Activated T-cell treated with anti-CD3 and anti-CD28 coated beads, Interleukin-2, amount 50 U/mL, for 24 hours (primary cell): ENCODE data around the gene GPRASP1.
"Not testable (repeated sequence)": the region's sequence is repeated elsewhere in the genome, so short reads cannot be mapped to it uniquely, and the experiment has no call there.

ENCODE experiments used
- DNase-seq: peaks from one replicate; pipeline ENCODE4 v3.0.0-alpha.2; 2020
- H3K27ac Mint-ChIP-seq: 2 replicates; pipeline ENCODE4 v1.8.0; 2020; ENCODE audit warnings: mild to moderate bottlenecking, mixed read lengths
- H3K27me3 Mint-ChIP-seq: 2 replicates; pipeline ENCODE4 v1.8.0; 2020; ENCODE audit warnings: mixed read lengths
- H3K36me3 Mint-ChIP-seq: 2 replicates; pipeline ENCODE4 v1.8.0; 2020; ENCODE audit warnings: low read depth, mixed read lengths
- H3K4me1 Mint-ChIP-seq: 2 replicates; pipeline ENCODE4 v1.8.0; 2020; ENCODE audit warnings: low read depth, mixed read lengths
- H3K4me3 Mint-ChIP-seq: 2 replicates; pipeline ENCODE4 v1.8.0; 2020; ENCODE audit warnings: mild to moderate bottlenecking, moderate library complexity, mixed read lengths
- H3K9me3 Mint-ChIP-seq: 2 replicates; pipeline ENCODE4 v1.8.0; 2020; ENCODE audit warnings: mixed read lengths

The GPRASP1 gene

GRCh38 chrX:102669526-102669925 lies 18.2 kb downstream of the GPRASP1 start:
- Mint-ChIP-seq H3K9me3 (peaks cover 11% of the 10 kb centered on the region), H3K36me3 (peaks cover 35% of the 10 kb centered on the region), H3K4me3 (no peak overlapping the region), H3K27ac (no peak overlapping the region), H3K4me1 (peaks cover 3% of the 10 kb centered on the region), H3K27me3 (peaks cover 6% of the 10 kb centered on the region)
- DNase-seq = no peak

DNA sequence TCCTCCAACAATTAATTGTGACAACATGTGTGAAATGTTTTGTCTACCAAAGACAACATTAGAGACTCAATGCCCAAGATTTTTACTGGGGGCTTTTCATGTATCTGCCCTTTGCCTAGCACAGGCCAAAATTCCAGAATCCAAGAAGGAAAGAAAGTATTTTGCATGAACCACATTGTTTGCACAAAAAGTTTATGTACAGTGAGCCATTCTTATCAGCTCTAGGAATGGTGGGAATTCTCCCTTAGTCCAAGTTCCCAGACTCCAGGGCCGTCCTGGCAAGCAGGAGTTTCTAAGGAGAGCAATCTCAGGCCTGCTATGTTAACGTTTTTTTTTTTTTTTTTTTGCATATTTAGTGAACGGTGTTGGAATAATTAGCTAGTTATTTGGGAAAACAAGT lies 21.6 kb downstream of the GPRASP1 start:
- DNase-seq = no peak
- H3K4me1 Mint-ChIP-seq = peaks cover 3% of the 10 kb centered on the region
- peaks cover 17% of the 10 kb centered on the region for H3K36me3 Mint-ChIP-seq
- no peak overlapping the region for H3K27ac Mint-ChIP-seq
- peaks cover 3% of the 10 kb centered on the region for H3K9me3 Mint-ChIP-seq
- H3K27me3 Mint-ChIP-seq = peaks cover 14% of the 10 kb centered on the region
- no peak overlapping the region for H3K4me3 Mint-ChIP-seq

DNA sequence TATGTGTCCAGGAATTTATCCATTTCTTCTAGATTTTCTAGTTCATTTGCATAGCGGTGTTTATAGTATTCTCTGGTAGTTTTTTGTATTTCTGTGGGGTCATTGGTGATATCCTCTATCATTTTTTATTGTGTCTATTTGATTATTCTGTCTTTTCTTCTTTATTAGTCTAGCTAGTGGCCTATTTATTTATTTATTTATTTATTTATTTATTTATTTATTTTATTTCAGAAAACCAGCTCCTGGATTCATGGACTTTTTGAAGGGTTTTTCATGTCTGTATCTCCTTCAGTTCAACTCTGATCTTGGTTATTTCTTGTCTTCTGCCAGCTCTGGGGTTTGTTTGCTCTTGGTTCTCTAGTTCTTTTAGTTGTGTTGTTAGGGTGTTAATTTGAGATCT lies 26.2 kb downstream of the GPRASP1 start:
- not testable (repeated sequence) for DNase-seq, H3K27ac Mint-ChIP-seq, H3K4me3 Mint-ChIP-seq, H3K9me3 Mint-ChIP-seq, H3K4me1 Mint-ChIP-seq
- Mint-ChIP-seq H3K36me3 (peaks cover 17% of the 10 kb centered on the region), H3K27me3 (peaks cover 20% of the 10 kb centered on the region)

- Mint-ChIP-seq H3K27me3 (peaks cover 21% of the 10 kb centered on the region), H3K27ac (no peak overlapping the region), H3K4me1 (no peaks in the 10 kb centered on the region), H3K4me3 (no peak overlapping the region), H3K9me3 (peaks cover 10% of the 10 kb centered on the region), H3K36me3 (peaks cover 21% of the 10 kb centered on the region)
- no peak for DNase-seq
Measured at GRCh38 chrX:102684772-102685520, 33.7 kb downstream of the GPRASP1 start.

DNA sequence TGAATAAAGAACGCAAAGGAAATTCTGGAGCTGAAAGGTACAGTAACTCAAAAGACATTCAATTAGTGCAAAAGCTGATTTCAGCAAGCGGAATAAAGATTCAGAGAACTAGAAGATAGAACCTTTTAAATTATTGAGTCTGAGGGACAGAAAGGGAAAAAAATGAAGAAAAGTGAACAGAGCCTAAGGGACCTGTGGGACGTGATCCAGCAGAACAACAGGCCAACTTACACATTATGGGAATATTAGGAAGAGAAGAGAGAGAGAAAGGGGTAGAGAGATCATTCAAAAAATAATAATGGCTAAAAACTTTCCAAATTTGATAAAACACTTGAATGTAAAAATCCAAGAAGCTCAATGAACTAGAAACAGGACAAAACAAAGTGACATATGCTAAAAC lies 43.5 kb downstream of the GPRASP1 start:
- Mint-ChIP-seq H3K9me3 (no peaks in the 10 kb centered on the region), H3K4me1 (no peaks in the 10 kb centered on the region), H3K27ac (no peak overlapping the region)

DNA sequence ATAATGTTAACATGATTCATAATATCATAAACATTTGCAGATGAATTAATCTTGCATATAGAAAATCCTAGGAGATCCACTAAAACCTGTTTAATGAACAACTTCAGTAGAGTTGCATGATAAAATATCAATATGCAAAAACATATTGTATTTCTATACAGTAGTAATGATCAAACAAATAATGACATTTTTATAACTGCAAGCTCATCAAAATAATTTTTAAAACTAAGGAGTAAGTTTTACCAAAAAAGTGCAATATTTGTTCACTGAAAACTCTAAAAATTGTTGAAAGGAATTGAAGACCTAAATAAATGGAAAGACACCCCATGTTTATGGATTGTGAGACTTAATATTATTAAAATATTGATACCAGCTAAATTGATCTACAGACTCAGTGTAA lies 45.0 kb downstream of the GPRASP1 start:
- peaks cover 19% of the 10 kb centered on the region for H3K27me3 Mint-ChIP-seq
- no peak for DNase-seq
- no peaks in the 10 kb centered on the region for H3K4me1 Mint-ChIP-seq
- no peak overlapping the region for H3K27ac Mint-ChIP-seq
- no peaks in the 10 kb centered on the region for H3K9me3 Mint-ChIP-seq
- no peaks in the 10 kb centered on the region for H3K36me3 Mint-ChIP-seq
- no peak overlapping the region for H3K4me3 Mint-ChIP-seq

More for the DNA sequence above, 43.5 kb downstream of the GPRASP1 start:
- Mint-ChIP-seq H3K36me3 (peaks cover 3% of the 10 kb centered on the region), H3K27me3 (peaks cover 21% of the 10 kb centered on the region), H3K4me3 (no peak overlapping the region)
- no peak for DNase-seq

- no peaks in the 10 kb centered on the region for H3K36me3 Mint-ChIP-seq
- no peak for DNase-seq
- H3K27me3 Mint-ChIP-seq = peaks cover 22% of the 10 kb centered on the region
- no peaks in the 10 kb centered on the region for H3K4me1 Mint-ChIP-seq
- H3K9me3 Mint-ChIP-seq = no peaks in the 10 kb centered on the region
- H3K27ac Mint-ChIP-seq = no peak overlapping the region
- H3K4me3 Mint-ChIP-seq = no peak overlapping the region
Measured at GRCh38 chrX:102697494-102697893, 46.2 kb downstream of the GPRASP1 start.
